Endodermal cell (in vitro differentiated cells): ENCODE data around the gene DGKB. TPM values are rescaled to one million over a fixed set of nuclear protein-coding genes. Genes with fewer than 3 reads are reported as not detected.
A peak's percentile ranks its signal among the peaks of the same experiment; 100 is the strongest.

ENCODE experiments used
- DNase-seq: peaks from one replicate; pipeline ENCODE4 v3.0.0-alpha.2; 2017
- H3K27ac ChIP-seq: 2 replicates; pipeline ENCODE4 v1.5.1; 2013; ENCODE audit warnings: mild to moderate bottlenecking, low read depth, low read length, moderate library complexity
- H3K27me3 ChIP-seq: 2 replicates; pipeline ENCODE4 v1.6.1; 2013; ENCODE audit warnings: mild to moderate bottlenecking, low read length, moderate library complexity; ENCODE audit not compliant: insufficient read depth, control insufficient read depth, poor library complexity, severe bottlenecking
- H3K36me3 ChIP-seq: 2 replicates; pipeline ENCODE4 v1.7.0; 2013; ENCODE audit warnings: mild to moderate bottlenecking, low read length, moderate library complexity; ENCODE audit not compliant: control insufficient read depth, insufficient read depth
- H3K4me1 ChIP-seq: one replicate; pipeline ENCODE4 v1.7.0; 2013; ENCODE audit warnings: low read length; ENCODE audit not compliant: control insufficient read depth, insufficient read depth
- H3K4me3 ChIP-seq: 2 replicates; pipeline ENCODE4 v1.5.1; 2013; ENCODE audit warnings: mild to moderate bottlenecking, low read length, moderate library complexity
- H3K9ac ChIP-seq: 2 replicates; pipeline ENCODE4 v1.6.1; 2013; ENCODE audit warnings: mild to moderate bottlenecking, low read length, moderate library complexity; ENCODE audit not compliant: poor library complexity, severe bottlenecking; ENCODE audit errors: extremely low read depth
- H3K9me3 ChIP-seq: 2 replicates; pipeline ENCODE4 v1.6.1; 2013; ENCODE audit warnings: mild to moderate bottlenecking, low read length, moderate library complexity; ENCODE audit not compliant: control insufficient read depth
- H3K27ac Mint-ChIP-seq: 2 replicates; pipeline ENCODE4 v1.8.0; 2020; ENCODE audit warnings: mixed read lengths
- H3K27me3 Mint-ChIP-seq: 2 replicates; pipeline ENCODE4 v1.8.0; 2021; ENCODE audit warnings: mild to moderate bottlenecking, mixed read lengths; ENCODE audit not compliant: insufficient read depth
- H3K36me3 Mint-ChIP-seq: 2 replicates; pipeline ENCODE4 v1.8.0; 2020; ENCODE audit warnings: low read depth, mixed read lengths
- H3K4me1 Mint-ChIP-seq: 2 replicates; pipeline ENCODE4 v1.8.0; 2020; ENCODE audit warnings: mixed read lengths
- H3K4me3 Mint-ChIP-seq: 2 replicates; pipeline ENCODE4 v1.8.0; 2020; ENCODE audit warnings: mild to moderate bottlenecking, moderate library complexity, mixed read lengths
- H3K9me3 Mint-ChIP-seq: 2 replicates; pipeline ENCODE4 v1.8.0; 2020; ENCODE audit warnings: mild to moderate bottlenecking, mixed read lengths
- WGBS, 2 experiments: methylation state at CpG; one replicate each; pipeline versions ENCODE4 v1.1.5 to v1.1.7; 2013; ENCODE audit warnings: missing lambda C conversion rate in 2 of 2, mixed read lengths in 1 of 2; ENCODE audit not compliant: insufficient coverage in 1 of 2, insufficient read length in 1 of 2; 5-methylcytosine and 5-hydroxymethylcytosine counted together
- total RNA-seq, 2 donors: library from RNA; stranded (reverse); fragmentation: NEBNext Ultra II Directional in 1 of 2; extraction: Animal tissue kit (Norgen Biotek cat#: 25700) in 1 of 2; gene quantifications; 2 replicates in 1 of 2; 3 replicates in 1 of 2; pipeline ENCODE4 v1.2.1, GENCODE V29; 2021
- TF ChIP-seq, protein P1 (sequence below): fragments of 200-600 bp; sonication (generic); conservative IDR thresholded peaks from 2 replicates; pipeline ENCODE4 v1.5.0; 2021; ENCODE audit warnings: antibody characterized with exemption, mild to moderate bottlenecking

The DGKB gene
- total RNA-seq, 2 donors from 2014 or later: 5.1 to 5.2 TPM

GRCh38 chr7:14762561-14762960, 140.0 kb downstream of the DGKB start:
- Histone ChIP-seq H3K9ac (no peak overlapping the region), H3K4me1 (no peaks in the 10 kb centered on the region), H3K4me3 (no peak overlapping the region), H3K36me3 (no peaks in the 10 kb centered on the region), H3K27me3 (no peaks in the 10 kb centered on the region), H3K9me3 (no peaks in the 10 kb centered on the region), H3K27ac (no peak overlapping the region)
- Mint-ChIP-seq H3K36me3 (no peaks in the 10 kb centered on the region), H3K4me1 (peaks cover 12% of the 10 kb centered on the region), H3K27me3 (no peaks in the 10 kb centered on the region), H3K9me3 (no peaks in the 10 kb centered on the region), H3K27ac (no peak overlapping the region), H3K4me3 (no peak overlapping the region)
- no peak for DNase-seq
- WGBS, 2 experiments: 97 to 100% methylated on average over 1 of the region's 1 CpG
- TF ChIP-seq, protein P1, sequence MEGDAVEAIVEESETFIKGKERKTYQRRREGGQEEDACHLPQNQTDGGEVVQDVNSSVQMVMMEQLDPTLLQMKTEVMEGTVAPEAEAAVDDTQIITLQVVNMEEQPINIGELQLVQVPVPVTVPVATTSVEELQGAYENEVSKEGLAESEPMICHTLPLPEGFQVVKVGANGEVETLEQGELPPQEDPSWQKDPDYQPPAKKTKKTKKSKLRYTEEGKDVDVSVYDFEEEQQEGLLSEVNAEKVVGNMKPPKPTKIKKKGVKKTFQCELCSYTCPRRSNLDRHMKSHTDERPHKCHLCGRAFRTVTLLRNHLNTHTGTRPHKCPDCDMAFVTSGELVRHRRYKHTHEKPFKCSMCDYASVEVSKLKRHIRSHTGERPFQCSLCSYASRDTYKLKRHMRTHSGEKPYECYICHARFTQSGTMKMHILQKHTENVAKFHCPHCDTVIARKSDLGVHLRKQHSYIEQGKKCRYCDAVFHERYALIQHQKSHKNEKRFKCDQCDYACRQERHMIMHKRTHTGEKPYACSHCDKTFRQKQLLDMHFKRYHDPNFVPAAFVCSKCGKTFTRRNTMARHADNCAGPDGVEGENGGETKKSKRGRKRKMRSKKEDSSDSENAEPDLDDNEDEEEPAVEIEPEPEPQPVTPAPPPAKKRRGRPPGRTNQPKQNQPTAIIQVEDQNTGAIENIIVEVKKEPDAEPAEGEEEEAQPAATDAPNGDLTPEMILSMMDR: no peak

DNA sequence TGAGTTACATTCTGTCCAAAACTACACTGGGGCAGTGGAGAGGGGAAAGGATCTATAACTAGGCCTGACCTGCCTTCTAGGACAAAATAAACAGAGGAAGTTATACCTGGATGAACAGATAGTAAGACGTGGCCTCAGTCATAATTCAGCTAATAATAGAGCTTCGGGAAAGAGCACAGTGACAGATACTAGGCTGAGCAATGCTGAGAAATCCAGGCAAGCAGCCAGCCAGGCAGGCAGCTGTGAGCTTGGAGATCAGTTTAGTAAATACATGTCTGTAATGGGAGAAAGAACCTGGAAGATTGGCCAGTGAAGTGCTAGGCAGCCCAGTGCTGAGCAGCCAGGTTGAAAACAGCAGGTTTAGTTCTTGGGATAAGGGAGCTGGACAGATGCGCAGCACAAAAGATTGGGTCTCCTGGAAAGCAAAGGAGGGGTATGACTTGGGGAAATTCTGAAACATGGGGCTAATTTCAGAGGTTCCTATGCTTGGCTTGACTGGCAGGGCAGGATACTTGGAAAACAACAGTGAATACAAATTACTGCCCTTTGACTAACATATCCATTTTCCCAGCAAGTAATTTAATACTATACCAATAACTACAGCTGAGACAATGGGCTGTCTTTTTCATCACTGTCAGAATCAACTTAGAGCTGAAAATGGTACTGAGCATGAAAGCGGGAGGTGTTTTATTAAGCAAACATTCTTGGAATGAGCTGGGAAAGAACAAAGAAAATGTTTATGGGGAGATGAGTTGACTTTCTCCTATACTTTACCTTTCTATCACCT, 140.8 kb downstream of the DGKB start:
- no peak overlapping the region for H3K9ac ChIP-seq
- no peaks in the 10 kb centered on the region for H3K4me1 ChIP-seq
- no peaks in the 10 kb centered on the region for H3K9me3 Mint-ChIP-seq
- no peaks in the 10 kb centered on the region for H3K27me3 ChIP-seq
- no peaks in the 10 kb centered on the region for H3K36me3 ChIP-seq
- H3K27me3 Mint-ChIP-seq: no peaks in the 10 kb centered on the region
- H3K27ac Mint-ChIP-seq: peak overlapping the region; percentile 67
- TF ChIP-seq, protein P1: no peak
- H3K9me3 ChIP-seq: no peaks in the 10 kb centered on the region
- H3K27ac ChIP-seq: no peak overlapping the region
- peak; percentile 46 for DNase-seq
- H3K4me3 Mint-ChIP-seq: no peak overlapping the region
- no peaks in the 10 kb centered on the region for H3K36me3 Mint-ChIP-seq
- H3K4me3 ChIP-seq: no peak overlapping the region
- peaks cover 12% of the 10 kb centered on the region for H3K4me1 Mint-ChIP-seq
- WGBS, 2 experiments: 83 to 86% methylated on average over 3 to 4 of the region's 4 CpGs

- no peaks in the 10 kb centered on the region for H3K27me3 ChIP-seq
- H3K4me3 ChIP-seq: no peak overlapping the region
- 93% methylated on average over 3 of the region's 3 CpGs; no CpG with 5 or more reads in 1 of the 2 experiments for WGBS, 2 experiments
- H3K27me3 Mint-ChIP-seq: no peaks in the 10 kb centered on the region
- H3K9me3 ChIP-seq: no peaks in the 10 kb centered on the region
- peak overlapping the region; percentile 67 for H3K27ac Mint-ChIP-seq
- no peak for DNase-seq
- H3K4me1 ChIP-seq: no peaks in the 10 kb centered on the region
- H3K36me3 ChIP-seq: no peaks in the 10 kb centered on the region
- peaks cover 12% of the 10 kb centered on the region for H3K4me1 Mint-ChIP-seq
- H3K27ac ChIP-seq: no peak overlapping the region
- H3K9me3 Mint-ChIP-seq: no peaks in the 10 kb centered on the region
- TF ChIP-seq, protein P1: no peak
- no peaks in the 10 kb centered on the region for H3K36me3 Mint-ChIP-seq
- no peak overlapping the region for H3K4me3 Mint-ChIP-seq
- no peak overlapping the region for H3K9ac ChIP-seq
These were observed 141.6 kb downstream of the DGKB start for GRCh38 chr7:14760730-14761478.
